GM12878 (cell line): ENCODE data around the gene AANAT. TPM values are rescaled to one million over a fixed set of nuclear protein-coding genes. Genes with fewer than 3 reads are reported as not detected.

ENCODE experiments used
- ATAC-seq: fragments of 200-7000 bp; cut with Tn5 transposase; 3 replicates; pipeline ENCODE4 v1.9.1; 2020; ENCODE audit warnings: mild to moderate bottlenecking, moderate library complexity
- BruUV-seq: library from RNA; stranded (reverse); fragments of 400-500 nt; replicated peaks from 2 replicates; lab custom pipeline; 2021; lab: Mats Ljungman, UMichigan
- CTCF ChIA-PET: fragments of 300-600 bp; sonication (Branson Sonifier 250); formaldehyde crosslinking; extraction: SDS; loops from one replicate; lab custom pipeline; 2021; ENCODE audit warnings: inconsistent platforms; lab: Yijun Ruan, JAX
- POLR2A ChIA-PET: fragments of 350-600 bp; formaldehyde crosslinking; extraction: SDS; loops from one replicate; lab custom pipeline; 2021; ENCODE audit warnings: inconsistent platforms; lab: Charles Lee
- RAD21 ChIA-PET: fragments of 300-600 bp; sonication (Branson Sonifier 250); formaldehyde crosslinking; loops from one replicate; lab custom pipeline; 2023; ENCODE audit warnings: antibody characterized with exemption; ENCODE audit not compliant: unreplicated experiment; lab: Charles Lee
- SMC1A ChIA-PET: fragments of 300-600 bp; sonication (Branson Sonifier 250); formaldehyde crosslinking; loops from one replicate; lab custom pipeline; 2023; ENCODE audit not compliant: unreplicated experiment, uncharacterized antibody; lab: Charles Lee
- DNase-seq: peaks from one replicate; pipeline ENCODE4 v3.0.0-alpha.2; 2011; ENCODE audit warnings: low read depth, low spot score
- FAIRE-seq: peaks from 3 replicates; lab custom pipeline; 2011; peaks lifted over from hg19 to GRCh38; lab: Jason Lieb, UNC
- H2AFZ ChIP-seq: 2 replicates; pipeline ENCODE4 v1.6.0; 2011; ENCODE audit warnings: low read depth, low read length, control low read depth; ENCODE audit not compliant: control insufficient read depth
- H3K27ac ChIP-seq: 2 replicates; pipeline ENCODE4 v1.5.1; 2011; ENCODE audit warnings: control low read depth; ENCODE audit not compliant: control insufficient read depth, insufficient read depth
- H3K27me3 ChIP-seq, 2 experiments: replicated peaks in 1 of 2; 2 replicates each; pipeline versions ENCODE4 v1.6.0 to v1.6.1; 2011; ENCODE audit warnings: low read length in 1 of 2; ENCODE audit not compliant: control insufficient read depth in 2 of 2, insufficient read depth in 2 of 2
- H3K36me3 ChIP-seq, 2 experiments: 2 replicates each; pipeline ENCODE4 v1.5.1; 2011; ENCODE audit warnings: low read length in 1 of 2; ENCODE audit not compliant: control insufficient read depth in 2 of 2, insufficient read depth in 2 of 2
- H3K4me1 ChIP-seq: 2 replicates; pipeline ENCODE4 v1.6.1; 2011; ENCODE audit warnings: mild to moderate bottlenecking, low read length, moderate library complexity, mixed read lengths; ENCODE audit not compliant: control insufficient read depth, insufficient read depth
- H3K4me2 ChIP-seq: 2 replicates; pipeline ENCODE4 v1.6.0; 2011; ENCODE audit warnings: control low read depth; ENCODE audit not compliant: control insufficient read depth, insufficient read depth
- H3K4me3 ChIP-seq: fragments of 200-600 bp; sonication (generic); 2 replicates; pipeline ENCODE4 v1.5.1; 2016
- H3K79me2 ChIP-seq: 2 replicates; pipeline ENCODE4 v1.6.0; 2011; ENCODE audit warnings: low read length; ENCODE audit not compliant: control insufficient read depth, insufficient read depth
- H3K9ac ChIP-seq: 2 replicates; pipeline ENCODE4 v1.8.0; 2011; ENCODE audit warnings: low read length, control low read depth, mixed read lengths; ENCODE audit not compliant: control insufficient read depth, insufficient read depth
- H3K9me3 ChIP-seq: replicated peaks from 3 replicates; pipeline ENCODE4 v1.5.1; 2011; ENCODE audit warnings: mild to moderate bottlenecking, low read length; ENCODE audit not compliant: control insufficient read depth, insufficient read depth
- H4K20me1 ChIP-seq: 2 replicates; pipeline ENCODE4 v1.6.0; 2011; ENCODE audit not compliant: control insufficient read depth, insufficient read depth
- NR2C1 ChIP-seq: fragments of 450-650 bp; IDR thresholded peaks from 2 replicates; pipeline ENCODE4 v1.6.1; 2017; ENCODE audit warnings: antibody characterized with exemption, mild to moderate bottlenecking, moderate library complexity
- PAX8 ChIP-seq: fragments of 450-650 bp; IDR thresholded peaks from 2 replicates; pipeline ENCODE4 v1.6.1; 2017; ENCODE audit warnings: mild to moderate bottlenecking, moderate library complexity
- RAD51 ChIP-seq: fragments of 450-650 bp; IDR thresholded peaks from 2 replicates; pipeline ENCODE4 v1.6.1; 2016; ENCODE audit warnings: moderate library complexity, mild to moderate bottlenecking, inconsistent platforms
- RB1 ChIP-seq: fragments of 450-650 bp; formaldehyde crosslinking; IDR thresholded peaks from 2 replicates; pipeline ENCODE4 v1.6.1; 2017; ENCODE audit warnings: mild to moderate bottlenecking, borderline replicate concordance
- RELB ChIP-seq: fragments of 450-650 bp; IDR thresholded peaks from 2 replicates; pipeline ENCODE4 v1.6.1; 2017; ENCODE audit warnings: low read depth, mild to moderate bottlenecking, moderate library complexity
- SIN3A ChIP-seq: IDR thresholded peaks from 2 replicates; pipeline ENCODE4 v1.6.1; 2012; ENCODE audit warnings: low read depth, low read length, improper control_type of control experiment
- USF2 ChIP-seq: IDR thresholded peaks from 2 replicates; pipeline ENCODE4 v1.6.1; 2011; ENCODE audit warnings: low read depth, low read length, improper control_type of control experiment, borderline replicate concordance
- WGBS: methylation state at CpG from one replicate; pipeline ENCODE4 v1.1.6; 2016; ENCODE audit warnings: low lambda C conversion rate; ENCODE audit not compliant: insufficient replicate concordance, insufficient coverage; ENCODE audit errors: missing lambda C conversion rate; 5-methylcytosine and 5-hydroxymethylcytosine counted together
- in situ Hi-C: fragments of 300-500 bp; cut with MboI; formaldehyde crosslinking; loops from 9 replicates; pipeline ENCODE4 v1.14.3; 2018; ENCODE audit warnings: mixed read lengths
- intact Hi-C: fragments of 100-400 bp; cut with micrococcal nuclease; formaldehyde crosslinking; loops from one replicate; pipeline ENCODE4 v1.14.2; 2022; ENCODE audit not compliant: unreplicated experiment
- polyA plus RNA-seq, 11 experiments: library from polyadenylated mRNA; depleted of rRNA in 4 of 11; unstranded in 6 of 11; stranded (reverse) in 5 of 11; fragments of >200 nt; fragmentation: Nextera tagmentation in 4 of 11; fragmentation: Illumina TruSeq in 1 of 11; extraction: Ambion mirVana in 4 of 11; extraction: Trizol in 1 of 11; gene quantifications; 1 replicate in 1 of 11; 2 replicates in 10 of 11; pipeline versions ENCODE4 v1.2.1 to v1.2.3, GENCODE V29; 2011 to 2016; ENCODE audit warnings: inconsistent platforms in 2 of 11, missing spikeins in 2 of 11, low read depth in 1 of 11
- total RNA-seq, 4 experiments: library from RNA; depleted of rRNA in 3 of 4; stranded (reverse); fragments of >200 nt in 3 of 4; fragmentation: Illumina TruSeq in 1 of 4; extraction: Trizol in 1 of 4; gene quantifications; 2 replicates each; pipeline versions ENCODE4 v1.2.1 to v1.2.3, GENCODE V29; 2013 to 2021
- TF ChIP-seq, protein P1 (sequence below): fragments of 450-650 bp; IDR thresholded peaks from 2 replicates; pipeline ENCODE4 v1.6.1; 2017; ENCODE audit warnings: antibody characterized with exemption, mild to moderate bottlenecking, moderate library complexity

The AANAT gene
- total and polyA plus RNA-seq, 10 of the 15 experiments (the other 5 are each of a cell fraction or from before 2014, with no cell fraction given), result 0.23 TPM; not detected in 9

DNA sequence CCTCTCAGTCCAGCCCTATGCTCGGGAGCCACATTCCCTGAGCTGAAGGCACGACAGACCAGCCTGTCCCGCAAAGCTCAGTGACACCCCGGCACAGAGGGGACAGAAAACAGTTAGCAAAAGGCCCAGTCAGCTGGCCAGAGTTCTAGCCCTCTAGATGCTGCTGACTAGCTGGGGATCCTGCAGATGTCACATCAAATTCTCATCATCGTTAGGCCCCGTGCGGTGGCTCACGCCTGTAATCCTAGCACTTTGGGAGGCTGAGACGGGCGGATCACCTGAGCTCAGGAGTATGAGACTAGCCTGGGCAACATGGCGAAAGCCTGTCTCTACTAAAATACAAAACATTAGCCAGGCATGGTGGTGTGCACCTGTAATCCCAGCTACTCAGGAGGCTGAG lies 31.7 kb upstream of the AANAT start (continued):
- TF ChIP-seq, protein P1, sequence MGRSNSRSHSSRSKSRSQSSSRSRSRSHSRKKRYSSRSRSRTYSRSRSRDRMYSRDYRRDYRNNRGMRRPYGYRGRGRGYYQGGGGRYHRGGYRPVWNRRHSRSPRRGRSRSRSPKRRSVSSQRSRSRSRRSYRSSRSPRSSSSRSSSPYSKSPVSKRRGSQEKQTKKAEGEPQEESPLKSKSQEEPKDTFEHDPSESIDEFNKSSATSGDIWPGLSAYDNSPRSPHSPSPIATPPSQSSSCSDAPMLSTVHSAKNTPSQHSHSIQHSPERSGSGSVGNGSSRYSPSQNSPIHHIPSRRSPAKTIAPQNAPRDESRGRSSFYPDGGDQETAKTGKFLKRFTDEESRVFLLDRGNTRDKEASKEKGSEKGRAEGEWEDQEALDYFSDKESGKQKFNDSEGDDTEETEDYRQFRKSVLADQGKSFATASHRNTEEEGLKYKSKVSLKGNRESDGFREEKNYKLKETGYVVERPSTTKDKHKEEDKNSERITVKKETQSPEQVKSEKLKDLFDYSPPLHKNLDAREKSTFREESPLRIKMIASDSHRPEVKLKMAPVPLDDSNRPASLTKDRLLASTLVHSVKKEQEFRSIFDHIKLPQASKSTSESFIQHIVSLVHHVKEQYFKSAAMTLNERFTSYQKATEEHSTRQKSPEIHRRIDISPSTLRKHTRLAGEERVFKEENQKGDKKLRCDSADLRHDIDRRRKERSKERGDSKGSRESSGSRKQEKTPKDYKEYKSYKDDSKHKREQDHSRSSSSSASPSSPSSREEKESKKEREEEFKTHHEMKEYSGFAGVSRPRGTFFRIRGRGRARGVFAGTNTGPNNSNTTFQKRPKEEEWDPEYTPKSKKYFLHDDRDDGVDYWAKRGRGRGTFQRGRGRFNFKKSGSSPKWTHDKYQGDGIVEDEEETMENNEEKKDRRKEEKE, result no peak
- no peak for TF ChIP-seq RAD51

- POLR2A ChIA-PET, result no interaction called here
- no peak for TF ChIP-seq PAX8
- TF ChIP-seq USF2, result no peak
- no peak for TF ChIP-seq RELB
- TF ChIP-seq NR2C1, result no peak
- no peak for TF ChIP-seq RB1
- no peak for TF ChIP-seq SIN3A
- FAIRE-seq, result no peak
- no peaks in the 10 kb centered on the region for H4K20me1 ChIP-seq
- BruUV-seq, result no TSS peak
- peaks cover 23% of the 10 kb centered on the region for H3K4me1 ChIP-seq
- CTCF ChIA-PET, result interaction anchor here (0.8 kb wide), 1 partner anchor 136 kb away, joined by 3 read pairs; no protein-coding TSS in a partner anchor
- no peaks in the 10 kb centered on the region for H3K9me3 ChIP-seq
- no peak overlapping the region for H3K4me2 ChIP-seq
- no peak overlapping the region for H3K9ac ChIP-seq
- WGBS, result 80% methylated on average over 13 of the region's 13 CpGs
- intact Hi-C loops, result no loop called here
- no peak for ATAC-seq
- no peak for DNase-seq
- H3K79me2 ChIP-seq, result peaks cover 52% of the 10 kb centered on the region
- no peaks in the 10 kb centered on the region for H3K27me3 ChIP-seq
- H3K27ac ChIP-seq, result no peak overlapping the region
- H3K36me3 ChIP-seq, result peaks cover 0 to 7% of the 10 kb centered on the region in 2 experiments; a peak in 2 of 4 replicates
- H3K4me3 ChIP-seq, result no peak overlapping the region
- SMC1A ChIA-PET, result interaction anchor here (1.6 to 1.8 kb wide), 2 partner anchors 11 to 29 kb away, joined by 3 to 5 read pairs; partner anchors contain the start of gene AANAT
- in situ Hi-C loops, result no loop called here
- no peak overlapping the region for H2AFZ ChIP-seq
- RAD21 ChIA-PET, result no interaction called here
These were observed 29.7 kb upstream of the AANAT start for GRCh38 chr17:76437467-76438402.
